Natural killer cell (primary cell): ENCODE data around the gene CDC123. TPM values are rescaled to one million over a fixed set of nuclear protein-coding genes. Genes with fewer than 3 reads are reported as not detected.
"Not testable (repeated sequence)": the region's sequence is repeated elsewhere in the genome, so short reads cannot be mapped to it uniquely, and the experiment has no call there.

Experiments
- ATAC-seq, 3 donors: fragments of 150-1000 bp in 2 of 3; fragments of 200-7000 bp in 1 of 3; cut with Tn5 transposase; 1 replicate in 1 of 3; 2 replicates in 2 of 3; pipeline ENCODE4 v1.10.0; 2021; ENCODE audit warnings: mild to moderate bottlenecking in 2 of 3, moderate library complexity in 2 of 3
- DNase-seq, 2 donors: peaks; one replicate each; pipeline versions ENCODE4 v3.0.0 to v3.0.0-alpha.2; 2013 to 2021; ENCODE audit warnings: mixed read lengths in 1 of 2
- H3K27ac ChIP-seq: one replicate; pipeline ENCODE4 v1.5.1; 2013; ENCODE audit warnings: mild to moderate bottlenecking, low read length
- H3K27me3 ChIP-seq: one replicate; pipeline ENCODE4 v1.6.1; 2013; ENCODE audit warnings: low read length; ENCODE audit not compliant: control insufficient read depth, insufficient read depth
- H3K36me3 ChIP-seq: one replicate; pipeline ENCODE4 v1.6.1; 2013; ENCODE audit warnings: low read length; ENCODE audit not compliant: control insufficient read depth, insufficient read depth
- H3K4me1 ChIP-seq: one replicate; pipeline ENCODE4 v1.6.1; 2013; ENCODE audit warnings: low read length; ENCODE audit not compliant: control insufficient read depth, insufficient read depth
- H3K4me3 ChIP-seq: one replicate; pipeline ENCODE4 v1.5.1; 2013; ENCODE audit warnings: low read length
- H3K9me3 ChIP-seq: one replicate; pipeline ENCODE4 v1.6.1; 2013; ENCODE audit warnings: low read length; ENCODE audit not compliant: control insufficient read depth, insufficient read depth
- H3K27ac Mint-ChIP-seq, 2 donors: one replicate each; pipeline ENCODE4 v1.8.0; 2022; ENCODE audit warnings: mild to moderate bottlenecking in 2 of 2, mixed read lengths in 2 of 2, moderate library complexity in 1 of 2
- H3K27me3 Mint-ChIP-seq, 2 donors: one replicate each; pipeline ENCODE4 v1.8.0; 2022; ENCODE audit warnings: low read depth in 2 of 2, mixed read lengths in 2 of 2
- H3K36me3 Mint-ChIP-seq: one replicate; pipeline ENCODE4 v1.8.0; 2022; ENCODE audit warnings: mixed read lengths
- H3K4me1 Mint-ChIP-seq, 2 donors: one replicate each; pipeline ENCODE4 v1.8.0; 2022; ENCODE audit warnings: mixed read lengths in 2 of 2
- H3K4me3 Mint-ChIP-seq: one replicate; pipeline ENCODE4 v1.8.0; 2022; ENCODE audit warnings: mild to moderate bottlenecking, moderate library complexity, mixed read lengths
- H3K9me3 Mint-ChIP-seq, 2 donors: one replicate each; pipeline ENCODE4 v1.8.0; 2022; ENCODE audit warnings: mixed read lengths in 2 of 2
- CTCF ChIP-seq: fragments of 200-600 bp; IDR thresholded peaks from one replicate; pipeline ENCODE4 v1.8.0; 2022; ENCODE audit warnings: antibody characterized with exemption
- WGBS: methylation state at CpG from one replicate; pipeline ENCODE4 v1.1.7; 2013; ENCODE audit warnings: missing lambda C conversion rate; ENCODE audit not compliant: insufficient coverage; 5-methylcytosine and 5-hydroxymethylcytosine counted together
- intact Hi-C: fragments of 100-400 bp; cut with micrococcal nuclease; formaldehyde crosslinking; loops from one replicate; pipeline ENCODE4 v1.14.2; 2022
- total RNA-seq, 4 donors: library from RNA; stranded (reverse); fragments of 120-200 nt in 1 of 4; gene quantifications; one replicate each; pipeline versions ENCODE4 v1.2.3 to v1.2.4, GENCODE V29; 2013 to 2022

The CDC123 gene
- total RNA-seq, 3 donors from 2014 or later (not counting 1 experiment from before 2014, with no cell fraction given): 45.8 to 53.3 (median 47.6) TPM

DNA sequence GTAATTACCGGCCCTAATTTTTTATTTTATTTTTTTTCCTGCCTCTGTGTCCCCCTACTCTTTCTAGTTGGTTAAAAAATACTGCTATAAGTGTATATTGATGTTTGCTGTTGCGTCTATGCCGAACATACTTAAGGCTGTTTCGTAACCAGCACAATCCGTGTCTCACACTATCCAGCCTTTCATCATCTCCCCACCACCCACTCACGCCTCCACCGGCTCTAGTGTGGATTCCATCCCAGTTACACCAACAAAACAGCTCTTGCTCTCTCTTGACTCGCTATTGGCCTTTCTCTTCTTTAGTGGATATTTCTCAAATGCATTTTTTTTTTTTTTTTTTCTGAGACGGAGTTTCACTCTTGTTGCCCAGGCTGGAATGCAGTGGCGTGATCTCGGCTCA, 83.3 kb downstream of the CDC123 start:
- no peak overlapping the region for H3K4me3 ChIP-seq
- Mint-ChIP-seq H3K9me3 (no peaks in the 10 kb centered on the region), H3K4me1 (no peaks in the 10 kb centered on the region), H3K4me3 (no peak overlapping the region), H3K36me3 (no peaks in the 10 kb centered on the region), H3K27me3 (no peaks in the 10 kb centered on the region), H3K27ac (no peak overlapping the region)
- no peak for DNase-seq
- ATAC-seq: no peak
- H3K4me1 ChIP-seq: no peaks in the 10 kb centered on the region
- WGBS: 95% methylated on average over 10 of the region's 11 CpGs
- no peak for TF ChIP-seq CTCF
- no peaks in the 10 kb centered on the region for H3K9me3 ChIP-seq
- intact Hi-C loops: no loop called here
- H3K27ac ChIP-seq: no peak overlapping the region
- H3K36me3 ChIP-seq: no peaks in the 10 kb centered on the region
- no peaks in the 10 kb centered on the region for H3K27me3 ChIP-seq

- intact Hi-C loops: no loop called here
- no peaks in the 10 kb centered on the region for H3K27me3 ChIP-seq
- Mint-ChIP-seq H3K27ac (no peak overlapping the region), H3K9me3 (no peaks in the 10 kb centered on the region), H3K27me3 (no peaks in the 10 kb centered on the region), H3K4me3 (no peak overlapping the region), H3K36me3 (no peaks in the 10 kb centered on the region), H3K4me1 (no peaks in the 10 kb centered on the region)
- DNase-seq (no peak), ATAC-seq (no peak)
- H3K4me3 ChIP-seq: no peak overlapping the region
- H3K9me3 ChIP-seq: no peaks in the 10 kb centered on the region
- H3K36me3 ChIP-seq: no peaks in the 10 kb centered on the region
- WGBS: 94% methylated on average over 10 of the region's 10 CpGs
- no peaks in the 10 kb centered on the region for H3K4me1 ChIP-seq
- no peak for TF ChIP-seq CTCF
- H3K27ac ChIP-seq: no peak overlapping the region
Measured at GRCh38 chr10:12287772-12288171, 91.8 kb downstream of the CDC123 start.

- H3K4me1 Mint-ChIP-seq, H3K27ac Mint-ChIP-seq, H3K36me3 Mint-ChIP-seq, ATAC-seq, H3K9me3 Mint-ChIP-seq, H3K4me1 ChIP-seq, H3K27ac ChIP-seq, H3K27me3 ChIP-seq, H3K9me3 ChIP-seq, H3K4me3 ChIP-seq, H3K36me3 ChIP-seq, H3K4me3 Mint-ChIP-seq, DNase-seq, intact Hi-C loops, H3K27me3 Mint-ChIP-seq: not testable (repeated sequence)
- WGBS: 93% methylated on average over 3 of the region's 3 CpGs
Measured at GRCh38 chr10:12297784-12298183, 101.8 kb downstream of the CDC123 start.

- Mint-ChIP-seq H3K4me1 (peaks cover 0 to 4% of the 10 kb centered on the region in 2 donors), H3K27me3 (peaks cover 0 to 6% of the 10 kb centered on the region in 2 donors), H3K9me3 (no peaks in the 10 kb centered on the region), H3K4me3 (no peak overlapping the region), H3K36me3 (no peaks in the 10 kb centered on the region), H3K27ac (no peak overlapping the region)
- intact Hi-C loops: no loop called here
- 95% methylated on average over 12 of the region's 14 CpGs for WGBS
- Histone ChIP-seq H3K9me3 (no peaks in the 10 kb centered on the region), H3K27ac (no peak overlapping the region), H3K4me3 (no peak overlapping the region), H3K36me3 (no peaks in the 10 kb centered on the region), H3K27me3 (no peaks in the 10 kb centered on the region), H3K4me1 (no peaks in the 10 kb centered on the region)
- ATAC-seq (no peak), DNase-seq (no peak)
- no peak for TF ChIP-seq CTCF
Measured at GRCh38 chr10:12299222-12299965, 103.4 kb downstream of the CDC123 start.

Other genes with a start within 250 kb of the CDC123 start
- gene UPF2, start 153.4 kb upstream of the CDC123 start, total RNA-seq: 10 to 100 TPM; 29.3 to 33.2 (median 30.1) TPM
- 10 to 100 TPM; 14.4 to 17.3 (median 14.8) TPM for gene DHTKD1, start 127.2 kb upstream of the CDC123 start, total RNA-seq
- gene SEC61A2, start 66.5 kb upstream of the CDC123 start, total RNA-seq: 10 to 100 TPM; 16.6 to 22.2 (median 17.4) TPM
- gene NUDT5, start 297 bp upstream of the CDC123 start, total RNA-seq: 10 to 100 TPM; 25.7 to 39.1 (median 29.4) TPM
- 10 to 100 TPM; 44.2 to 56.4 (median 49.7) TPM for gene CAMK1D, start 153.4 kb downstream of the CDC123 start, total RNA-seq